Fibroblast of pulmonary artery (primary cell): ENCODE data around the gene KIF26B.
A peak's percentile ranks its signal among the peaks of the same experiment; 100 is the strongest.

ENCODE experiments used
- DNase-seq: peaks from one replicate; pipeline ENCODE4 v3.0.0-alpha.2; 2010; ENCODE audit warnings: low read depth
- H3K4me3 ChIP-seq: replicated peaks from 2 replicates; pipeline ENCODE4 v1.5.1; 2011; ENCODE audit warnings: low read depth, mild to moderate bottlenecking, control low read depth, low read length, moderate library complexity
- CTCF ChIP-seq: IDR thresholded peaks from 2 replicates; pipeline ENCODE4 v1.5.1; 2011; ENCODE audit warnings: mild to moderate bottlenecking, control low read depth, low read length, inconsistent platforms; ENCODE audit errors: missing control alignments

Gene KIF26B

GRCh38 chr1:245310571-245311531 is 156.1 kb downstream of the KIF26B start:
- no peak for TF ChIP-seq CTCF
- no peak overlapping the region for H3K4me3 ChIP-seq
- DNase-seq, result peak; percentile 63

GRCh38 chr1:245311887-245312536 is 157.2 kb downstream of the KIF26B start:
- TF ChIP-seq CTCF, result no peak
- DNase-seq, result no peak
- no peak overlapping the region for H3K4me3 ChIP-seq

- TF ChIP-seq CTCF, result no peak
- no peak overlapping the region for H3K4me3 ChIP-seq
Observed at GRCh38 chr1:245313576-245313975, 158.8 kb downstream of the KIF26B start.

GRCh38 chr1:245316784-245317183 is 162.0 kb downstream of the KIF26B start:
- no peak overlapping the region for H3K4me3 ChIP-seq
- no peak for TF ChIP-seq CTCF
- no peak for DNase-seq

More at GRCh38 chr1:245313576-245313975, 158.8 kb downstream of the KIF26B start:
- DNase-seq, result no peak

- no peak for DNase-seq
- TF ChIP-seq CTCF, result no peak
- H3K4me3 ChIP-seq, result no peak overlapping the region
Observed at GRCh38 chr1:245317217-245317616, 162.4 kb downstream of the KIF26B start.

GRCh38 chr1:245319094-245319493 is 164.3 kb downstream of the KIF26B start:
- DNase-seq, result no peak
- no peak for TF ChIP-seq CTCF
- no peak overlapping the region for H3K4me3 ChIP-seq
